ENCODE data around the gene C5orf52. TPM values are rescaled to one million over a fixed set of nuclear protein-coding genes. Genes with fewer than 3 reads are reported as not detected.
"Not testable (repeated sequence)": the region's sequence is repeated elsewhere in the genome, so short reads cannot be mapped to it uniquely, and the experiment has no call there.

C5orf52 gene
- polyA plus RNA-seq, 2 of the 4 experiments (the other 2 are of a cell fraction) = not detected

DNA sequence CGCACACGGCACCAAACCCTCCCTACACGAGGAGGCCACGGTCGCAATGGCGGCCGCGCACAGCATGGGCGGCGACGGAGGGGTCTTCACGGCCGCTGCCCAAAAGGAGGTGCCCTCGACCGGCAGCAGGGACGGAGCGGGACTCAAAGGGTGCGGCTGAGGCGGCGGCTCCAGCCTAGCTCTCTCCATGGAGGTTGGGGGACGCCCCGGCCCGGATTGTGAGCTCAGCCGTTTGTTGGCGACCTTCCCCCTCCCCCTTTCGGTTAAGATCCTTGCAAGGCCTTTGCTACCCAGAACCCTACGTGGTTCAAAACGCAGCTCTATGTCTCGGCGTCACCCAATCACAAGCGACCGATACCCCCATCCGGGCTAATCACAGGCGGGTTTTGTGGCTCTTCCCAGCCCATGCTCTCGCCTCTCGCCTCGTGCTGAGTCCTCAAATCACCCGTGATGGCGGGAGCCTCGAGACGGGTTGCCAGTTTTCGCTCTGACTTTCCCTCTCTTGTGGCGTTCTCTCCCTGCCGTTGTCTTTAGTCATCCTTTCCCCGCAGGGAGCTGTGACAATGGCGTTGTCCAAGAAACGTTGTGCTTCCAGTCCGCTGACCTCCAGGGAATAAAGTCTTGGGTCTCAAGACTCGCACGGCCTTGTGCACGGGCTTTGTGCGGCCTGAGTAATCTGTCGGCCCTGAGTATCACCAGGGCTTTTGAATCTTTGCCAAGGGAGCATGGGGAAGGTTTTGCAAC lies 19.5 kb downstream of the C5orf52 start:
- Histone ChIP-seq H3K4me1 (no peaks in the 10 kb centered on the region), H3K27ac (no peak overlapping the region), H3K4me3 (no peak overlapping the region), H3K4me2 (no peak overlapping the region), H3K9me3 (no peaks in the 10 kb centered on the region)
- FAIRE-seq (no peak), DNase-seq (ENCODE audit: low read depth in 1 of 2, low spot score in 1 of 2) (no peak), ATAC-seq (no peak)
- 92% methylated on average over 51 of the region's 53 CpGs for WGBS (ENCODE audit: missing lambda C conversion rate)
- TF ChIP-seq, protein P1, sequence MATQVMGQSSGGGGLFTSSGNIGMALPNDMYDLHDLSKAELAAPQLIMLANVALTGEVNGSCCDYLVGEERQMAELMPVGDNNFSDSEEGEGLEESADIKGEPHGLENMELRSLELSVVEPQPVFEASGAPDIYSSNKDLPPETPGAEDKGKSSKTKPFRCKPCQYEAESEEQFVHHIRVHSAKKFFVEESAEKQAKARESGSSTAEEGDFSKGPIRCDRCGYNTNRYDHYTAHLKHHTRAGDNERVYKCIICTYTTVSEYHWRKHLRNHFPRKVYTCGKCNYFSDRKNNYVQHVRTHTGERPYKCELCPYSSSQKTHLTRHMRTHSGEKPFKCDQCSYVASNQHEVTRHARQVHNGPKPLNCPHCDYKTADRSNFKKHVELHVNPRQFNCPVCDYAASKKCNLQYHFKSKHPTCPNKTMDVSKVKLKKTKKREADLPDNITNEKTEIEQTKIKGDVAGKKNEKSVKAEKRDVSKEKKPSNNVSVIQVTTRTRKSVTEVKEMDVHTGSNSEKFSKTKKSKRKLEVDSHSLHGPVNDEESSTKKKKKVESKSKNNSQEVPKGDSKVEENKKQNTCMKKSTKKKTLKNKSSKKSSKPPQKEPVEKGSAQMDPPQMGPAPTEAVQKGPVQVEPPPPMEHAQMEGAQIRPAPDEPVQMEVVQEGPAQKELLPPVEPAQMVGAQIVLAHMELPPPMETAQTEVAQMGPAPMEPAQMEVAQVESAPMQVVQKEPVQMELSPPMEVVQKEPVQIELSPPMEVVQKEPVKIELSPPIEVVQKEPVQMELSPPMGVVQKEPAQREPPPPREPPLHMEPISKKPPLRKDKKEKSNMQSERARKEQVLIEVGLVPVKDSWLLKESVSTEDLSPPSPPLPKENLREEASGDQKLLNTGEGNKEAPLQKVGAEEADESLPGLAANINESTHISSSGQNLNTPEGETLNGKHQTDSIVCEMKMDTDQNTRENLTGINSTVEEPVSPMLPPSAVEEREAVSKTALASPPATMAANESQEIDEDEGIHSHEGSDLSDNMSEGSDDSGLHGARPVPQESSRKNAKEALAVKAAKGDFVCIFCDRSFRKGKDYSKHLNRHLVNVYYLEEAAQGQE (IDR thresholded peaks at IDR 0.05) = no peak
- TF ChIP-seq ZC3H11A (IDR thresholded peaks at IDR 0.05) (no peak), TFCP2L1 (CRISPR knock-in tag; IDR thresholded peaks at IDR 0.05) (no peak), ZSCAN20 (CRISPR knock-in tag; IDR thresholded peaks at IDR 0.05) (no peak), CEBPB (IDR thresholded peaks at IDR 0.05) (no peak), JUN (IDR thresholded peaks at IDR 0.05) (no peak), HDAC2 (IDR thresholded peaks at IDR 0.05) (no peak), RFX5 (IDR thresholded peaks at IDR 0.05) (no peak), CBX8 (IDR thresholded peaks at IDR 0.05) (no peak), FOSB (CRISPR knock-in tag; IDR thresholded peaks at IDR 0.05) (no peak), NPAS2 (CRISPR knock-in tag; IDR thresholded peaks at IDR 0.05; ENCODE audit: borderline replicate concordance) (no peak), PHF8 (IDR thresholded peaks at IDR 0.05; ENCODE audit: borderline replicate concordance, low read depth) (no peak), HOXB13 (CRISPR knock-in tag; IDR thresholded peaks at IDR 0.05; ENCODE audit: low read depth) (no peak), HEYL (CRISPR knock-in tag; IDR thresholded peaks at IDR 0.05) (no peak)
- TF ChIP-seq, protein P2, sequence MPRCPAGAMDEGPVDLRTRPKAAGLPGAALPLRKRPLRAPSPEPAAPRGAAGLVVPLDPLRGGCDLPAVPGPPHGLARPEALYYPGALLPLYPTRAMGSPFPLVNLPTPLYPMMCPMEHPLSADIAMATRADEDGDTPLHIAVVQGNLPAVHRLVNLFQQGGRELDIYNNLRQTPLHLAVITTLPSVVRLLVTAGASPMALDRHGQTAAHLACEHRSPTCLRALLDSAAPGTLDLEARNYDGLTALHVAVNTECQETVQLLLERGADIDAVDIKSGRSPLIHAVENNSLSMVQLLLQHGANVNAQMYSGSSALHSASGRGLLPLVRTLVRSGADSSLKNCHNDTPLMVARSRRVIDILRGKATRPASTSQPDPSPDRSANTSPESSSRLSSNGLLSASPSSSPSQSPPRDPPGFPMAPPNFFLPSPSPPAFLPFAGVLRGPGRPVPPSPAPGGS (IDR thresholded peaks at IDR 0.05) = no peak
- TF ChIP-seq, protein P3, sequence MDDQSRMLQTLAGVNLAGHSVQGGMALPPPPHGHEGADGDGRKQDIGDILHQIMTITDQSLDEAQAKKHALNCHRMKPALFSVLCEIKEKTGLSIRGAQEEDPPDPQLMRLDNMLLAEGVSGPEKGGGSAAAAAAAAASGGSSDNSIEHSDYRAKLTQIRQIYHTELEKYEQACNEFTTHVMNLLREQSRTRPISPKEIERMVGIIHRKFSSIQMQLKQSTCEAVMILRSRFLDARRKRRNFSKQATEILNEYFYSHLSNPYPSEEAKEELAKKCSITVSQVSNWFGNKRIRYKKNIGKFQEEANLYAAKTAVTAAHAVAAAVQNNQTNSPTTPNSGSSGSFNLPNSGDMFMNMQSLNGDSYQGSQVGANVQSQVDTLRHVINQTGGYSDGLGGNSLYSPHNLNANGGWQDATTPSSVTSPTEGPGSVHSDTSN (IDR thresholded peaks at IDR 0.05) = no peak
- CTCF ChIA-PET = interaction anchor here (1.3 to 1.6 kb wide), 4 partner anchors 9 to 82 kb away, joined by 3 to 6 read pairs (median 5); partner anchors contain the start of gene LSM11
- POLR2A ChIA-PET = no interaction called here

DNA sequence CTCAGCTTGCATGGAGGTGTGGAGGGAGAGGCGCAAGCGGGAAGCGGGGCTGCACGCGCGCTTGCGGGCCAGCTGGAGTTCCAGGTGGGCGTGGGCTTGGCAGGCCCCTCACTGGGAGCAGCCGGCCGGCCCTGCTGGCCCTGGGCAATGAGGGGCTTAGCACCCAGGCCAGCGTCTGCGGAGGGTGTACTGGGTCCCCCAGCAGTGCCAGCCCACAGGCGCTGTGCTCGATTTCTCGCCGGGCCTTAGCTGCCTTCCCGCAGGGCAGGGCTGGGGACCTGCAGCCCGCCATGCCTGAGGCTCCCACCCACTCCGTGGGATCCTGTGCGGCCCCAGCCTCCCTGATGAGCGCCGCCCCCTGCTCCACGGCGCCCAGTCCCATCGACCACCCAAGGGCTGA lies 22.5 kb downstream of the C5orf52 start:
- FAIRE-seq; ATAC-seq; H3K4me2 ChIP-seq; H3K4me3 ChIP-seq; H3K27ac ChIP-seq; DNase-seq (ENCODE audit: low read depth in 1 of 2, low spot score in 1 of 2); H3K4me1 ChIP-seq; POLR2A ChIA-PET; H3K9me3 ChIP-seq: not testable (repeated sequence)
- WGBS (ENCODE audit: missing lambda C conversion rate) = 90% methylated on average over 19 of the region's 25 CpGs
- CTCF ChIA-PET = interaction anchor here (1.1 kb wide), 1 partner anchor 10 kb away, joined by 3 read pairs; no protein-coding TSS in a partner anchor

DNA sequence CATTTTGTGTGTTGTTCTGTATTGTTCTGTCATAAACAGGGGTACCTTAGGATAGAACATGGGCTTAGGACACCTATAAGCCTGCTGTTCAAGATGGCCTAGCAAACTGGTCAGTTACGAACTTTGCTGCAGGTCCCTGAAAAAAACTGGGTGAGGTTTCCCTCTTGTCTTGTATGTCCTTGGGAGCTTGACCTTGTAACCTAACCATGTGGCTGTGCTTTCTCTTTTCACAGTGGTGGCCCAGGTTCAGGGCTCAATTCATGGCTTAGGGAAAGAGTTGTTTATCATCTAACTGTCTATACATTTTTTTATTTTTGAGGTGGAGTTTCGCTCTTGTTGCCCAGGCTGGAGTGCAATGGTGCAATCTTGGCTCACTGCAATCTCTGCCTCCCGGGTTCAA lies 24.8 kb downstream of the C5orf52 start:
- H3K4me3 ChIP-seq; ATAC-seq; H3K27ac ChIP-seq; H3K4me1 ChIP-seq; DNase-seq (ENCODE audit: low read depth in 1 of 2, low spot score in 1 of 2); H3K9me3 ChIP-seq; FAIRE-seq; H3K4me2 ChIP-seq; POLR2A ChIA-PET: not testable (repeated sequence)
- CTCF ChIA-PET = interaction anchor here (1.0 to 1.3 kb wide), 3 partner anchors 13 to 353 kb away, joined by 3 to 7 read pairs (median 3); no protein-coding TSS in a partner anchor
- WGBS (ENCODE audit: missing lambda C conversion rate) = 88% methylated on average over 3 of the region's 3 CpGs

DNA sequence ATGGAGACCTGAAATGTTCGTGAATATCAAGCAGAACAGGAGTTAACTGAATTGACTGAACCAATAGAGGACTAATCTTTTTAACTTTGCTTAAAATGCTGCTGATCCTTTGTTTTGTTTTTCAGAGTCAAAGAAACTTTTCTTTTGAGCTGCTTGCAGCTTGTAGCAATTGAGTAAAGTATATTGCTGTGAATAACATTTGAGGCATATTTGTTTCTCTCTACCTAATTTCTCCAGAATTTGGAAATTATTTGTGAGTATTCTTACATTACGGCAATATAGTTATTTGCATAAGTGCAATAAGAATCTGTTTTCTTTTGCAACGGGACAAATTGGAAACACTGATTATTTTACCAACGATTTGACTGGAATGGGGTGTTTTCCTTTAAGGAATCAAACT lies 27.3 kb downstream of the C5orf52 start:
- CTCF ChIA-PET; H3K4me3 ChIP-seq; H3K4me2 ChIP-seq; H3K9me3 ChIP-seq; DNase-seq (ENCODE audit: low read depth in 1 of 2, low spot score in 1 of 2); H3K27ac ChIP-seq; FAIRE-seq; POLR2A ChIA-PET; H3K4me1 ChIP-seq; ATAC-seq: not testable (repeated sequence)
- WGBS (ENCODE audit: missing lambda C conversion rate) = 43% methylated on average over 4 of the region's 4 CpGs

Data from A549 (cell line).